HepG2 (cell line): Measurements from ENCODE around the gene PGM5. TPM values are rescaled to one million over a fixed set of nuclear protein-coding genes. Genes with fewer than 3 reads are reported as not detected.
"Not testable (repeated sequence)": the region's sequence is repeated elsewhere in the genome, so short reads cannot be mapped to it uniquely, and the experiment has no call there.

Experiments
- ATAC-seq: fragments of 200-7000 bp; cut with Tn5 transposase; 3 replicates; pipeline ENCODE4 v1.9.1; 2020; ENCODE audit warnings: mild to moderate bottlenecking, moderate library complexity
- BruUV-seq: library from RNA; stranded (reverse); fragments of 400-500 nt; replicated peaks from 2 replicates; lab custom pipeline; 2021; lab: Mats Ljungman, UMichigan
- CTCF ChIA-PET: fragments of 300-600 bp; formaldehyde crosslinking; extraction: SDS; loops from one replicate; lab custom pipeline; 2021; ENCODE audit warnings: low total read pairs, inconsistent platforms, low intra/inter-chr PET ratio; lab: Yijun Ruan, JAX
- POLR2A ChIA-PET: fragments of 350-600 bp; sonication (Branson Sonifier 250); formaldehyde crosslinking; loops from one replicate; lab custom pipeline; 2020; ENCODE audit warnings: antibody characterized with exemption, inconsistent platforms; lab: Yijun Ruan, JAX
- DNase-seq: peaks from one replicate; pipeline ENCODE4 v3.0.0-alpha.2; 2015; ENCODE audit warnings: low spot score
- FAIRE-seq: peaks from 3 replicates; lab custom pipeline; 2011; peaks lifted over from hg19 to GRCh38; lab: Jason Lieb, UNC
- H2AFZ ChIP-seq: one replicate; pipeline ENCODE4 v1.6.1; 2011; ENCODE audit warnings: low read length, inconsistent platforms
- H3K27ac ChIP-seq: fragments of 300-600 bp; 3 replicates; pipeline ENCODE4 v1.8.0; 2011; ENCODE audit warnings: mixed run types, mild to moderate bottlenecking, mixed read lengths, low read length, inconsistent platforms; ENCODE audit not compliant: insufficient read depth; ENCODE audit errors: extremely low read length
- H3K27me3 ChIP-seq, 2 experiments: fragments of 200-600 bp in 1 of 2; 2 replicates in 1 of 2; 3 replicates in 1 of 2; pipeline versions ENCODE4 v1.6.0 to v1.8.0; 2011; ENCODE audit warnings: low read length in 2 of 2, mild to moderate bottlenecking in 2 of 2, moderate library complexity in 2 of 2, inconsistent platforms in 1 of 2; ENCODE audit not compliant: insufficient read depth in 2 of 2, control insufficient read depth in 1 of 2
- H3K36me3 ChIP-seq, 2 experiments: fragments of 200-600 bp in 1 of 2; replicated peaks in 1 of 2; 2 replicates in 1 of 2; 3 replicates in 1 of 2; pipeline versions ENCODE4 v1.5.1 to v1.8.0; 2011; ENCODE audit warnings: low read length in 2 of 2, inconsistent platforms in 1 of 2; ENCODE audit not compliant: insufficient read depth in 2 of 2, control insufficient read depth in 1 of 2
- H3K4me1 ChIP-seq: 2 replicates; pipeline ENCODE4 v1.5.1; 2012; ENCODE audit warnings: low read length, inconsistent platforms; ENCODE audit not compliant: insufficient read depth
- H3K4me2 ChIP-seq: 2 replicates; pipeline ENCODE4 v1.6.0; 2011; ENCODE audit warnings: low read depth, low read length, inconsistent platforms
- H3K4me3 ChIP-seq, 3 experiments: fragments of 200-600 bp in 1 of 3; sonication (generic), shearing (Covaris generic) in 1 of 3; replicated peaks in 1 of 3; 2 replicates each; pipeline ENCODE4 v1.5.1; 2011 to 2016; ENCODE audit warnings: low read length in 3 of 3, inconsistent platforms in 2 of 3, low read depth in 2 of 3, mild to moderate bottlenecking in 2 of 3, control low read depth in 1 of 3, mixed read lengths in 1 of 3; ENCODE audit not compliant: insufficient read depth in 1 of 3
- H3K79me2 ChIP-seq: one replicate; pipeline ENCODE4 v1.6.1; 2011; ENCODE audit warnings: low read length, inconsistent platforms; ENCODE audit not compliant: insufficient read depth
- H3K9ac ChIP-seq: 2 replicates; pipeline ENCODE4 v1.6.0; 2011; ENCODE audit warnings: mild to moderate bottlenecking, low read depth, low read length, inconsistent platforms; ENCODE audit not compliant: insufficient read depth
- H3K9me3 ChIP-seq: 2 replicates; pipeline ENCODE4 v1.5.1; 2012; ENCODE audit warnings: mild to moderate bottlenecking, low read length
- H4K20me1 ChIP-seq: 2 replicates; pipeline ENCODE4 v1.6.0; 2011; ENCODE audit warnings: inconsistent platforms, mild to moderate bottlenecking, low read length, moderate library complexity; ENCODE audit not compliant: insufficient read depth
- WGBS: methylation state at CpG from one replicate; pipeline ENCODE4 v1.1.6; 2017; ENCODE audit warnings: low lambda C conversion rate; 5-methylcytosine and 5-hydroxymethylcytosine counted together
- in situ Hi-C: cut with HindIII; loops from 2 replicates; pipeline ENCODE4 v1.10.0; 2017; ENCODE audit warnings: low pct_unique_long_range_greater_than_20kb; ENCODE audit not compliant: extremely low pct_ligation_motif_present
- intact Hi-C: fragments of 100-400 bp; cut with micrococcal nuclease; formaldehyde crosslinking; loops from one replicate; pipeline ENCODE4 v1.10.0; 2022; ENCODE audit not compliant: unreplicated experiment
- polyA plus RNA-seq, 8 experiments: library from polyadenylated mRNA; depleted of rRNA in 3 of 8; stranded (reverse) in 7 of 8; unstranded in 1 of 8; fragments of >200 nt; fragmentation: Illumina TruSeq in 4 of 8; extraction: Trizol in 4 of 8; gene quantifications; 2 replicates each; pipeline versions ENCODE4 v1.2.1 to v1.2.3, GENCODE V29; 2011 to 2016; ENCODE audit warnings: low read depth in 4 of 8, missing spikeins in 1 of 8, mixed read lengths in 1 of 8; ENCODE audit not compliant: insufficient read depth in 1 of 8
- total RNA-seq, 5 experiments: library from RNA; depleted of rRNA; stranded (reverse); fragments of >200 nt; fragmentation: Illumina TruSeq; extraction: Trizol; gene quantifications; 2 replicates each; pipeline ENCODE4 v1.2.3, GENCODE V29; 2016; ENCODE audit warnings: low read depth in 1 of 5

PGM5 gene
- total and polyA plus RNA-seq, 2 of the 13 experiments (the other 11 are each of a cell fraction or from before 2014, with no cell fraction given) = not detected

GRCh38 chr9:68397095-68397423 lies 40.6 kb downstream of the PGM5 start:
- not testable (repeated sequence) for BruUV-seq
- 8% methylated on average over 2 of the region's 2 CpGs for WGBS

GRCh38 chr9:68397796-68398195 lies 41.4 kb downstream of the PGM5 start:
- DNase-seq, H4K20me1 ChIP-seq, H3K36me3 ChIP-seq, H3K9ac ChIP-seq, BruUV-seq, H3K27ac ChIP-seq, FAIRE-seq, H3K4me3 ChIP-seq, intact Hi-C loops, H3K27me3 ChIP-seq, H3K4me2 ChIP-seq, H3K4me1 ChIP-seq, ATAC-seq, in situ Hi-C loops, H2AFZ ChIP-seq, POLR2A ChIA-PET, H3K79me2 ChIP-seq, H3K9me3 ChIP-seq, CTCF ChIA-PET: not testable (repeated sequence)
- 5% methylated on average over 3 of the region's 3 CpGs for WGBS

More at GRCh38 chr9:68397095-68397423, 40.6 kb downstream of the PGM5 start:
- H4K20me1 ChIP-seq, CTCF ChIA-PET, intact Hi-C loops, POLR2A ChIA-PET, H3K4me2 ChIP-seq, H3K79me2 ChIP-seq, H3K9me3 ChIP-seq, H3K27me3 ChIP-seq, ATAC-seq, H3K27ac ChIP-seq, H3K4me1 ChIP-seq, DNase-seq, H3K9ac ChIP-seq, H3K36me3 ChIP-seq, FAIRE-seq, H2AFZ ChIP-seq, in situ Hi-C loops, H3K4me3 ChIP-seq: not testable (repeated sequence)

DNA sequence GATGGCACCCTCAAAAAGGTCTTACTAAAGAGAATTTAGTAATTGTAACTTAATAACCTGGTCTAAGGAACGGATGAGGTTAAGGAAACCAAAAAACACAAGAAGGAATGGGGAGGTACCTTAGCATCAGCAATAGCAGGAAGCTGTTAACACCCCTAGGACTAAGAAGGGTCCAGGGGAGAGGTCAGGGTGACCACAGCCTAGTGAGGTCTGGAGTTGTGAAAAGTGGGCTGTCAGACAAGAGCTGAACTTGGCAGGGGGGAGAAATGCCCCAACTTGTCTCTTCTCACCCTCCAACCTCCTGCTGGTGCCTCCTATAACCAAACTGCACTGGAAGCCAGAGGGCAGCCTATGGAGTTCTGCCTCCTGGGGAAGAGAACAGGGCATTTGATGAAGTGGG lies 41.9 kb downstream of the PGM5 start:
- BruUV-seq, DNase-seq, H3K36me3 ChIP-seq, H3K9me3 ChIP-seq, FAIRE-seq, H3K4me1 ChIP-seq, H3K27me3 ChIP-seq, H2AFZ ChIP-seq, H3K9ac ChIP-seq, POLR2A ChIA-PET, ATAC-seq, H3K79me2 ChIP-seq, H3K4me3 ChIP-seq, in situ Hi-C loops, H4K20me1 ChIP-seq, intact Hi-C loops, H3K4me2 ChIP-seq, H3K27ac ChIP-seq, CTCF ChIA-PET: not testable (repeated sequence)
- WGBS = 0% methylated on average over 1 of the region's 1 CpG

- WGBS = 4% methylated on average over 3 of the region's 3 CpGs
- H3K27ac ChIP-seq, H3K79me2 ChIP-seq, H3K9ac ChIP-seq, H3K9me3 ChIP-seq, H3K4me2 ChIP-seq, H3K27me3 ChIP-seq, H3K36me3 ChIP-seq, H3K4me1 ChIP-seq, POLR2A ChIA-PET, FAIRE-seq, CTCF ChIA-PET, DNase-seq, H2AFZ ChIP-seq, intact Hi-C loops, in situ Hi-C loops, BruUV-seq, H3K4me3 ChIP-seq, H4K20me1 ChIP-seq, ATAC-seq: not testable (repeated sequence)
These were observed 48.2 kb downstream of the PGM5 start for GRCh38 chr9:68404421-68405185.
